HG03159 (cell line): ENCODE data around the gene XAF1.
"Not testable (repeated sequence)": the region's sequence is repeated elsewhere in the genome, so short reads cannot be mapped to it uniquely, and the experiment has no call there.

Experiments
- ATAC-seq: cut with Tn5 transposase; IDR thresholded peaks from one replicate; pipeline ENCODE4 v1.9.1; 2021; ENCODE audit warnings: mild to moderate bottlenecking, moderate library complexity; ENCODE audit not compliant: unreplicated experiment

Gene XAF1, protein sequence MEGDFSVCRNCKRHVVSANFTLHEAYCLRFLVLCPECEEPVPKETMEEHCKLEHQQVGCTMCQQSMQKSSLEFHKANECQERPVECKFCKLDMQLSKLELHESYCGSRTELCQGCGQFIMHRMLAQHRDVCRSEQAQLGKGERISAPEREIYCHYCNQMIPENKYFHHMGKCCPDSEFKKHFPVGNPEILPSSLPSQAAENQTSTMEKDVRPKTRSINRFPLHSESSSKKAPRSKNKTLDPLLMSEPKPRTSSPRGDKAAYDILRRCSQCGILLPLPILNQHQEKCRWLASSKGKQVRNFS

DNA sequence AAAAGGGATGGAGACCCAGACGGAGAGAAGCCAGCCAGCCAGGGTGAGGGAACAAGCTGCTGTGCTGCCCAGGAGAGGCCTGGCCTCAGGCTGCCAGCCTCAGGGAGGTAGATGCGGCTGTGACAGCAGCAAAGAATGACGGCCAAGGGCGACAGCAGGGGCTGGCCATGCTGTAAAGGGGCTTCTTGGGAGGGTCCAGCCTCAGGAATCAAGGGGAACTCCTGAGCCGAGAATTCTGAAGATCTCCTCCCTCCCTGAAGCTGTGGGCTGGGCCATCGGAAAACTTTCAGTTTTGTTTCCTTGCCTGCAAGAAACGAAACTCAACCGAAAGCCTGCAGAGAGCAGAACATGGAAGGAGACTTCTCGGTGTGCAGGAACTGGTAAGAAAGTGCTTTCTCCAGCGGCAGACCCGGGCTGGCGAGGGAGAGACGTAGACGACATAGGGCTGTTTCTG, at the start of gene XAF1:
Gene XAF1, plus strand, starts transcription at position 316 of the 454 bp plus-strand sequence. Its CDS starts 33 bp downstream, at position 349.
- no peak for ATAC-seq

DNA sequence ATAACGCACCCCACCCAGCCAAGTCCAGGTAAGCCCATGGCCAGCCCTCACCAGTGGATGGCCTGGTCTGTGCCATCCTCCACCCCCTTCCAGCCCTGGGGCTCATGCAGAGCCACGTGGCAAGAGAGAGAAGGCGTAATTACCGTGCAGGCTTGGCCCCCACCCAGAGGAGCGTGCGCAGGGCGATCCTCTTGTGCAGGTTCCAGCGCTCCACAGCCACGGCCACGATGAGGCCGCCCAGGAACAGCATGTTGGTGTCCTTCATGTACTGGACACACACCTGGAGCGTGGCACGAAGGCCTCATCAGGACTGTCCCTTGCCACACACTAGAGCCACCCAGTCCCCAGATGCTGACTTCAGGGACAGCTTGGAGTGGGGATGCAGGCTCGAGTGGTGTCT, 49.3 kb upstream of the XAF1 start:
- no peak for ATAC-seq

DNA sequence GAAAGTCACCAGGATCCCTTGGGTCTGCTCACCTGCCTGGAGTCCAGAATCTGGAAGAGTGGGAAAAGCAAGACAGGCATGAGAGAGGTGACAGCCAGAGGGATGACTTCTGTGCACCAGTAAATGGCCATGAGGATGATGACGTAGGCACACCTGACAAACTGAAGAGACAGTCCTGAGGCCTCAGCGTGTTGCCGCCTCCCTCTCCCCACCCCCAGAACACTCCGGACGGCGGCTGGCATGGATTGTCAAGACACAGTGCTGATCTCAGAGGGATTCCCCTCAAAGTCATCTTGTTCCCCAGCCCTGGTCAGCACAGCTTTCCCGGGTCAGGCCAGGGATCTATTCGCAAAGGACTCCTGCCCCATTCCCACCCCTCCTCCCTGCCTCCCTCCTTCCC, 48.9 kb upstream of the XAF1 start:
- ATAC-seq: no peak

DNA sequence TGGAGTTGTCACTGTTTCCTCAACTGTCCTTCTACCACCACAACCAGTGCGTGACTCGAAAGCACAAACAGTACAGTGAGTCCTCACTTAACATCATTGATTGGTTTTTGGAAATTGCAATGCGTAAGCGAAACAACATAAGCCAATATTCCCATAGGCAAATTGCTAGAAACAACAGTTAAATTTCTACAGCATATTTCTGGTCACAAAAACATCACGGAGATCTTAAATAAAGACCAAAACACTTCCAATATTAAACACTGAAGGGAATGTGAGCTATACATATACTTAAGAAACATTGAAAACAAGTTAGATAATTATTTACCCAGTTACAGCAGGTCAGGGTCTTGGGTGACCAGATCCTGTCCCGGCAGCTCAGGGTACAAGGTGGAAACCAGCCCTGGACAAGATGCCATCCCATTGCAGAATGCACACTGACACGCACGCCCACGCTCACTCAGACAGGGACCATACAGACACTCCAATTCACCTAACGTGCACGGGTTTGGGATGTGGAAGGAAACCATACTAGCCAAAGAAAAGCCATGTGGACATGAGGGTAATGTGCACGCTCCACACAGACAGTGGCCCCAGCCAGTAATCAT, 47.4 kb upstream of the XAF1 start:
- ATAC-seq: no peak

DNA sequence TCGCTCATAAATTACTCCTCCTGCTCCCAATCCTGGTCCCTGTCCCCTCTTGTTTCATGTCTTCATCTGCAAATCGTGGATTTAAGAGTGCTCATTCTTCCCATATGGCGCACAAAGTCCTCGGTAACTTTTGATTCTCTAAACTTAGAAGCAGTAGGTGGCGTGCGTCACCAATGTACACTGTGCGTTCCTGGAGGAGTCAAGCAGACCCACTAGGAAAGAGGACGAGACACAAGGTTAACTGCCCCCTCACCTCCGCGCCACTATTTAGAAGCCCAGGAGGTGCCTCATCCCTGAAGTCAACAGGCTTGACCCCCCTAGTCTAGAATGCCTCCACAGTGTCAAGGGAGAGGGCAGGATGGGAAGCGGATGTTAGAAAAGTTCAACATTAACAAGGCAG, 45.5 kb upstream of the XAF1 start:
- no peak for ATAC-seq

DNA sequence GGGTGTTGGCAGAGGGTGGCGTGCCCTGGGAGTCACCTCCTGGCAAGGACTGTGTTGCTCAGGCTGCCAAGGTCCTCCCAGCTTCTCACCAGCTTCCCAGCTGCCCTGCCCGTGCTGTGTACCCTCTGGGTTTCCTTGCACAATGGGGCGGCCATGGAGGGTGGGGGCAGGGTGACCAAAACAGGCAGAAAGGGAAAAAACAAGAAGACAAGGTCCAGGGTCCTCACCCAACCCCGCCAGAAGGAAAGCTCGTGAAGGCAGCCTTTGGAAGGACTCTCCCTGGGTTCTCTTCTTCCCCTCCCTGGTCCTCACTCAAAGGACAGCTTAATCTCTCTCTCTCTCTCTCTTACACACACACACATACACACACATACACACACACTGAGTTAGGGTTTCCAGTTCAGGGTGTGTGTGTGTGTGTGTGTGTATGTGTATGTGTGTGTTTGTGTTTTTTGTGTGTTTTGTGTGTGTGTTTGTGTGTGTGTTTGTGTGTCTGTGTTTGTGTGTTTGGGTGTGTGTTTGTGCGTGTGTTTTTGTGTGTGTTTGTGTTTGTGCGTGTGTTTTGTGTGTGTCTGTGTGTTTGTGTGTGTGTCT, 44.7 kb upstream of the XAF1 start:
- ATAC-seq: no peak

DNA sequence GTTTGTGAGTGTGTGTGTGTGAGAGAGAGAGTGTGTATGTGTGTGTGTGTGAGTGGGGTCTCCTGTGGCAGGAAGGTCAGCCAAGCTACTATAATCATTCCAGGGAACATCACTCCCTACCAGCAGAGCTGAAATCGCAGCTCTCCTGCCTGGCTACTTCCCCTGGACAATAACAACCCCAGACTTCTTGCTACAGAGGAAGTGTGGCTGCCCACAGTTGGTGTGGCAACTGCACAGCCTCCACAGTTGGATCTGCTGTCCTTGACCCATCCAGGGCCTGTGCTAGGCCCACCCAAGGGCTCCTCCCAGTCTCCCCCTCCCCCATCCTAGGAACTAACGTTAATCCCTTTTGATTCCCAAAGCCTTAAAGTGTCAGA, 44.2 kb upstream of the XAF1 start:
- no peak for ATAC-seq

DNA sequence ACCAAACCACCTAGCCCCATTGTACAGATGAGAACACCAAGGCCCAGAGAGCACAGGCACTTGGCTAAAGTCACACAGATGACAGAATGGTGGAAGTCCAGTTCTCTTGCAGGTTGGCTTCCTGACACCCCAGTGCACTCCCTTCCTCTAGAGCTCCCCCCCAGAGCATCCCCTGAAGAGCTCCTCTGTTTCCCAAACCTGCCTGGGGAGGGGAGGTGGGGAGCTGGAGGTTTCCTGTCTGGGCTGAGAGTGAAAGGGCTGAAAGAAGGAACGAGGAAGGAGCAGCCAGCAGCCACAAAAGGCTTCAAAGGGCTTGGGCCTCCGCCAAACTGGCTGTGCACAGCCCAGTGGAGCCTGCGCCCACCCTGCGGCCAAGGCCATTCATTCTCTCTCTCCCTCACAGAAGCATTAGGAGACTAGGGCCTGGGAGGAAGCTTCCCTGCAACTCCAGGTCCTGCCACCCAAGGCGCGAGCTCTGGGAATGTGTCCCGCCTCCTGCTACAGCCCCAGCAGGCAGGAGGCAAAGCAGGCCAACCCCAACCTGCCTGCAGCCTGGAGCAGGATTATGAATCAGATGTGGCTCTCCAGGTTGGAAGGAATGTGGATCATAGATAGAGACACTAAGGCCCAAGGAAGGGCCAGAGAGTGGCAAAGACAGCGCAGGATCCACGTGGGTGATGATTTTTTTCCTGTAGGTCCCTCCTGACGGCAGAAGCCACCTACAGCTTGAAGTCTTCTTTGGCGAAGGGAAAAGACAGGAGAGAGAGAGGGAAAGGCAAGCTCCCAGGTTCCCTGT, 43.6 kb upstream of the XAF1 start:
- no peak for ATAC-seq

DNA sequence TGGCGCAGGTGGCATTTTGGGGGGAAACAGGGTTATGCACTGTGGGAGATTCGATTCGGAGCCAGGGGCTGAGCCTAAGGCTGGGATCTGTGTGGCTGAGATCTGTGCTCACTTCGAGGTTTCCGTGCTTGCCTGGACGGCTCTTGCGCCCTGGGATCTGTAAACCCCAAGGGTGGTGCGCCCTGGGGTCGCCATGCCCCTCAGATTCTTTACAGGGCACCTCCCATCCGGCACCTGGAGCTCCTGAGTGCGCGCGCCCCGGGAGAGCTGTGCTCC, 43.1 kb upstream of the XAF1 start:
- ATAC-seq: no peak

DNA sequence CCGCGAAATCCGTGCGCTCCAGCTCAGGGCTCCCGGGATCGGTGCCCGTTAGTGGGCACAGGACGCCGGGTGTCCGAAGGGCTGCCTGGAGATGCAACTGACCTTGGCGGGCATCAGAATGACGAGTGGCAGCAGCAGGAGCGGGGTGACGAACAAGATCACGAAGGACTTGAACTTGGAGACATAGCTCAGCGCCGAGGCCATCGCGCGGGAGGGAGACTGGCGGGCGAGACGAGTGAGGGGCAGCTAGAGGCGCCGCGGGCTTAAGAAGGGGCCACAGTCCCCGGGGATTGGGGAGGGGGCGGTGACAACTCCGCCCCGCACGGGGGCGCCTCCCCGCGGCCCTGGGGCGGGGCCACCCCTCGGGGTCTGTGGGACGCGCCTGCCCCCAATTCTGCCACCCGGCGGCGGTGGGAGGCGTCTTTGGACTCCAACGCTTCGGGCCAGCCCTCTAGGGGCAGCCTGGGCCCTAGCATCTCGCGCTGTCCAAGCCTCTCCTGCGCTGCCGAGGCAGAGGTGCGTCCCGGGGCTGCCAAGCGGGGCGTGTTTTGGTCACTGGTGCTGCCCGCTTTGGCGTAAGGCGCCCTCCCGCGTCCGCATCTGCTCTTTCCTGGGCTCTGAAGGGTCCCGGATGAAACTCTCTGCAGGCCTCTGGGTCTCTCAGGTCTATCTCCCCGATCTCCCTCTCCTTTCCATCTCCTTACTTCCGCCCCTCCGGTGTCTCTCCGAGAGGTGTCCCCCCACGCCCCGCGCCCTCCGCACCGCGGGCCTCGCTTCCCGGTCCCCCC, 42.5 kb upstream of the XAF1 start, which contains the start of gene SLC13A5:
Gene SLC13A5, minus strand, starts transcription at position 240 of the 788 bp plus-strand sequence. Its CDS starts 36 bp downstream, at position 204.
- ATAC-seq: no peak

DNA sequence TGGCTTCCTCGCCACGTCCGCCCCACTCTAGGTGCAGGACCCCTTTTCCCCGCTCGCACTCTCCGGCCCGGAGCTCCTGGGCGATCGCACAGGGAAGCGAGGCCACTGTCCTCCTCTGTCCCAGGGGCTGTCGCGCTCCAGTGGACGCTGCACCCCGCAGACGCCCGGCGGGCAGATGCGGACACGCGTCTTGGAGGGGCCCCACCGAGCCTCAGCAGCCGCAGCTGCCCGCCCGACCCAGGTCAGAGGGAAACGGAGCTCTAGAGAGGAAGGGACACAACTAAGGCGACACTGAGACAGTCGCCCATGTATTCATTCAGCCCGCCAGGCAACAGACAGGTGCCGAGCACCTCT, 42.0 kb upstream of the XAF1 start:
- ATAC-seq: no peak

DNA sequence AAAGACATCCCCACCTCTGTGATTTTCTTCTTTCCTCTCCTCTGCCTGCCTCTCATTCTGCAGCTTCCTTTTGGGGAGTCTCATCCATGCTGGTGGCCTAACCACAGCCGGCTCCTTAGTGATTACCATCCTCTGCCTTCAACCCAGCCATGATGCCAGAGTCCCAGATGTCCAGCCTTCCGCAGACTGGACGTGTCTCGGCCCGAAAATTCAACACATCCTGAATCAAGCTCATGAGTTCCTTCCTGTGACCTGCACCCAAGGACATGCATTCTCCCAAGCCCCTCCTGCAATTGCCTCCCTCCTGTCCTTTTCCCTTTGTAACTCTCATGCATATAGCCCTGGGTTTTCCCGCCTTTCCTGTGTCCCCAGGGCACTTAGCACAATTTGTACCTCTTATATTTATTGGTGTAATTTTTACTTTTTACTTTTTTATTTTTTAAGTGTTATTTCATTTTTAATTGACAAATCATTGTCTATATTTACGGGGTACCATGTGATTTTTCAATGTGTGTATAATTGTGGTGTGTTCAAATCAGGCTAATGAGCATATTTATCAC, 41.5 kb upstream of the XAF1 start:
- ATAC-seq: no peak

DNA sequence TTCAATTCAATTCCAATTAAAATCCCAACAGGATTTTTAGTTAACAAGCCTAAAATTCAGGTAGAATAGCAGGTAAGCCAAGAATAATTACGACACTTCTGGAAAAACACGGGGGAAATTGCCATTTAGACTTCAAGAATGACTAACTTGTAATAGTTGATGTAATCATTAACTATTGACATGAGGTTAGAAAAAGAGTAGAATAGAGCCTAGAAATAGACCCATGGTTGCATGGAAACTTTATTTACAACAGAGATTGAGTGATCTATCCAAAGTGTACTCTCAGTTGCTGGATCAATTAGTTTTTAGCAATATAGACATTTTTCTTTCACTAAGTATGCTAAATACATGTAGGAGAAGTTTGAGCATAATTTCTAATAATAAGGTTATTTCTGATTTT, 39.1 kb upstream of the XAF1 start:
- ATAC-seq: no peak

DNA sequence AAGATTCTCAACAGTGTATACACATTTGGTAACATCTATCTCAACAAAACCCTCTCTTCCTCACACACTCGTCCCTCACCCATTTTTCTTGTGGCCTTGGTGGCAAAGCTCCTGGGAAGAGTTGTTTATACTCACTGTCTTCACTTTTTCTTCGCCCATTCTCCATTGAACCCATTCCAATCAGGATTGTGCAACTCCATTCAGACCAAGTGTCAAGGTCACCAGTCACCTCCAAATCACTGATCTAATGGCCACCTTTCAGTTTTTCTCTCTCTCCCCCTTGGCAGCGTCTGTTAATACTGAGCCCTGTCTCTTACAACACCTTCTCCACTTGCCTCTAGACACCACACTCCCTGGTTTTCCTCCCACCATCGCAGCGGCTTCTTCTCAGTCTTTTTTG, 34.1 kb upstream of the XAF1 start:
- ATAC-seq: no peak

DNA sequence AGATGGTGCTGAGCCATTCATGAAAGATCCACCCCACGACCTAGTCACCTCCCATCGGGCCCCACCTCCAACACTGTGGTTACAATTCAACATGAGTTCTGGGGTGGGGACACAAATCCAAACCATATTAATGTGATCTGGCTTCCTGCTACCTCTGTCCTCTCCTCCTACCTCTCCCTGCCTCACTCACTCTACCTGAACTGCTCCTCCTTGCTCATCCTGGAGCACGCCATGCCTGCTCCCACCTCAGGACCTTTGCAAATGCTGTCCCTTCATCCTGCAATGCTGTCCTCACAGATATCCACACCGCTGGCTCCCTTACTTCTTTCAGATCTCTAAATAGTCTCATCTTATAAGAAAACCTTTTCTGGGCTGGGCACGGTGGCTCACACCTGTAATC, 31.8 kb upstream of the XAF1 start:
- ATAC-seq: no peak

DNA sequence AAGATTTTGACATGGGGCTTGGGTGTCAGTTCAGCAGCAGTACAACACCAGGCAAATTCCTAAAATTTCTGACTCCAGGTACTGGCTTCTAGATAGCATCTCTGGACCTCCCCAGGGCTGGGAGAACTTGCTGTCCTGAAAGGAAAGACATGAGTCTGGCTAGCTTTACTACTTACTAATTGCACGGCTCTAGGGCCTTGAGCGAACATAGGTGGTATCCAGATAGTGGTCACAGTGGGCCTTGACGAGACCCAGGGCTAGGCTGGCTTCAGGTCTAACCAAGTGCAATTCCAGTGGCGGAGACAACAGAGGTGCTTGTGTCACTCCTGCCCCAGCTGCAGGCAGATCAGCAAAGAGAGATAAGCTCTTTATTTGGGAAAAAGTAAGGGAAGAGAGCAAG, 26.3 kb upstream of the XAF1 start:
- ATAC-seq: no peak

DNA sequence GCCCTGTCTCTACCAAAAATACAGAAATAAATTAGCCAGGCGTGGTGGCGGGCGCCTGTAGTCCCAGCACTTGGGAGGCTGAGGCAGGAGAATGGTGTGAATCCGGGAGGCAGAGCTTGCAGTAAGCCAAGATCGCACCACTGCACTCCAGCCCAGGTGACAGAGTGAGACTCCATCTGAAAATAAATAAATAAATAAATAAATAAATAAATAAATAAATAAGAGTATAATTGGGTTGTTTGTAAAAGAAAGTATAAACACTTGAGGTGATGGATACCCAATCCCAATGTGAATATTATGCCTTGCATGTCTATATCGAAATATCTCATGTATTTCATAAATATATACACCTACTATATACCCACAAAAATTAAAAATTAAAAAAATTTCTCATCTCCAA, 9.2 kb upstream of the XAF1 start:
- ATAC-seq: not testable (repeated sequence)

DNA sequence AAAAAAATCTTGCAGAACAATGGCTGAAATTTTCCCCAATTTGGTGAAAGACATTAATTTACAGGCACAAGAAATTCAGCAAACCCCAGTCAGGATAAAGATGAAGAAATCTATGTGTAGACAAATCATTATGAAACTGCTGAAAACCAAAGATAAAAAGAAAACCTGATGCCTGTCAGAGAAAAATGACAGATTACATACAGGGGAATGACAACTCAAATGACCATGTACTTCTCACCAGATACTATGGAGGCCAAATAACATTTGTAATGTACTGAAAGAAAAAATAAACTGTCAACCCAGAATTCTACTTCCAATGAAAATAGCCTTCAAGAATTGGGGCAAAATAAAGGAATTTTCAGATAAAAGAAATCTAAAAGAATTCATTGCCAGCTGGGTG, 7.2 kb upstream of the XAF1 start:
- no peak for ATAC-seq

DNA sequence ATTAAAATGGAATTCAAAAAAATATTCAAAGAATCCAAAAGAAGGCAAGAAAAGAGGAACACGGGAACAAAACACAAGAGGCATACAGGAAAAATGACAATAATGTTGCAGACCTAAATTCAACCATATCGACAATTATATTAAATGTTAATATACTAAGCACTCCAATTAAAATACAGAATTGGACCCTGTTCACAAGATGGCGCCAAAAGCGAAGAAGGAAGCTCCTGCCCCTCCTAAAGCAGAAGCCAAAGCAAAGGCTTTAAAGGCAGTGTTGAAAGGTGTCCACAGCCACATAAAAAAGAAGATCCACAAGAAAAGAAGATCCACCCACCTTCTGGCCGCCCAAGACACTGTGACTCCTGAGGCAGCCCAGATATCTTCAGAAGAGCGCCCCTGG, 6.3 kb upstream of the XAF1 start:
- ATAC-seq: no peak

DNA sequence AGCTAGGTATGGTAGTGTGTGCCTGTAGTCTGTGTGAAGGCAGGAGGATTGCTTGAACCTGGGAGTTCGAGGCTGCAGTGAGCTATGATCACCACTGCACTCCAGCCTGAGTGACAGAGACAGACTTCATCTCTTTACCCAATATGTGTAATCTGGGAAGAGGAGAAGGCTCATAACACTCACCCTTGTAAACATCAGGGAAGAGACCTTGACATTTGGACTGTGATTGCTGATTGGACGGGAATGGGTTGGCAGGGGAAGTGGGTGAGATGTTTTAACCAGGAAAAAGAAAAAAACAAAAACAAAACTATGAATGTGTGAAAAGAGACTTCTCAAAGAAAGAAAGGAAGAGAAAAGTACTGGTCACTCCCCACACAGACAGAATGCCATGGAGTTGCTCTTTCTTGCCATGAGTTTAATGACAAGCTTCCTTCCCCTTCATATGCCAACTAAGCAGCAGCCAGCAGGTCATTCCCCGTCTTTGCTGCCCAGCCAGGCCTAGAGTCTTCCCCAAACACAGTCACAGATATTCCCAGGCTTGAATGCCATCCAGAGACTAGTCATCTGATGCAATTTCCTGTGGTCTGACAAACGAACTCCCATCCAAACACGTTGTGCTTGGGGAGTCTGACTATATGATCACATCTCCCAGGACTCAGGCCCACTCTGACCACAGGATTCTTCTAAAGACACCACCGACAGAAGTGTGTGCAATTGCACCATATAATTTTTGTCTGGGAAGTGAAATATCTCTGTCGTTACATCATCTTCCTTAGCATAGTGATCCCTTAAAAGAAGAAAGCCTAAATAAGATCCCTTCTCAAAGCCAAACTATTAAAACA, 3.6 kb upstream of the XAF1 start:
- ATAC-seq: no peak
